PC-9 (cell line): ENCODE data around the gene KRTAP4-4. TPM values are rescaled to one million over a fixed set of nuclear protein-coding genes. Genes with fewer than 3 reads are reported as not detected.
"Not testable (repeated sequence)": the region's sequence is repeated elsewhere in the genome, so short reads cannot be mapped to it uniquely, and the experiment has no call there.

Experiments used
- BruUV-seq: library from RNA; stranded (reverse); fragments of 400-500 nt; replicated peaks from 2 replicates; lab custom pipeline; 2021; lab: Mats Ljungman, UMichigan
- CTCF ChIA-PET: fragments of 300-600 bp; sonication (Branson Sonifier 250); formaldehyde crosslinking; loops from one replicate; lab custom pipeline; 2022; ENCODE audit warnings: antibody characterized with exemption; lab: Charles Lee
- POLR2A ChIA-PET: fragments of 300-600 bp; sonication (Branson Sonifier 250); formaldehyde crosslinking; loops from one replicate; lab custom pipeline; 2022; ENCODE audit warnings: antibody characterized with exemption; ENCODE audit not compliant: unreplicated experiment; lab: Charles Lee
- DNase-seq, 2 experiments: peaks; one replicate each; pipeline versions ENCODE4 v3.0.0 to v3.0.0-alpha.2; 2015 to 2022; ENCODE audit warnings: mixed read lengths in 1 of 2
- H2AFZ ChIP-seq: fragments of 200-600 bp; sonication (generic); 2 replicates; pipeline ENCODE4 v1.8.1; 2017; ENCODE audit warnings: antibody characterized with exemption
- H3F3A ChIP-seq: fragments of 200-600 bp; sonication (generic); 2 replicates; pipeline ENCODE4 v1.8.1; 2017; ENCODE audit warnings: antibody characterized with exemption, mild to moderate bottlenecking, low read depth; ENCODE audit not compliant: insufficient read depth
- H3K27ac ChIP-seq: fragments of 200-600 bp; sonication (generic); 2 replicates; pipeline ENCODE4 v1.6.1; 2016; ENCODE audit warnings: mixed run types
- H3K27me3 ChIP-seq: fragments of 200-600 bp; sonication (generic); 2 replicates; pipeline ENCODE4 v1.6.1; 2016; ENCODE audit warnings: low read depth, mixed run types; ENCODE audit not compliant: insufficient read depth
- H3K36me3 ChIP-seq: fragments of 200-600 bp; sonication (generic); 2 replicates; pipeline ENCODE4 v1.6.1; 2016; ENCODE audit warnings: low read depth, mixed run types
- H3K4me1 ChIP-seq: fragments of 200-600 bp; sonication (generic); replicated peaks from 2 replicates; pipeline ENCODE4 v1.6.1; 2016; ENCODE audit warnings: mixed run types; ENCODE audit not compliant: insufficient read depth
- H3K4me2 ChIP-seq: fragments of 200-600 bp; sonication (generic); 2 replicates; pipeline ENCODE4 v1.6.1; 2017; ENCODE audit warnings: mixed run types
- H3K4me3 ChIP-seq: fragments of 200-600 bp; sonication (generic); 2 replicates; pipeline ENCODE4 v1.6.1; 2016; ENCODE audit warnings: mixed run types
- H3K79me2 ChIP-seq: fragments of 200-600 bp; sonication (generic); 2 replicates; pipeline ENCODE4 v1.6.1; 2017; ENCODE audit warnings: low read depth, mixed run types
- H3K9me2 ChIP-seq: fragments of 200-600 bp; sonication (generic); 2 replicates; pipeline ENCODE4 v1.8.1; 2017; ENCODE audit warnings: mild to moderate bottlenecking; ENCODE audit not compliant: insufficient read depth
- H3K9me3 ChIP-seq: fragments of 200-600 bp; sonication (generic); 2 replicates; pipeline ENCODE4 v1.8.1; 2016; ENCODE audit warnings: low read depth; ENCODE audit not compliant: insufficient read depth
- H4K20me1 ChIP-seq: fragments of 200-600 bp; sonication (generic); 2 replicates; pipeline ENCODE4 v1.8.1; 2017; ENCODE audit not compliant: insufficient read depth
- EZH2 ChIP-seq: fragments of 200-600 bp; sonication (generic); IDR thresholded peaks from 2 replicates; pipeline ENCODE4 v1.8.0; 2017; ENCODE audit warnings: antibody characterized with exemption, low read depth
- intact Hi-C: fragments of 100-400 bp; cut with micrococcal nuclease; formaldehyde crosslinking; loops from one replicate; pipeline ENCODE4 v1.10.0; 2022; ENCODE audit not compliant: unreplicated experiment
- total RNA-seq: library from RNA; stranded (reverse); gene quantifications from 2 replicates; pipeline ENCODE4 v1.2.3, GENCODE V29; 2021
- TF ChIP-seq, protein P1 (sequence below): fragments of 200-600 bp; sonication (generic); conservative IDR thresholded peaks from 2 replicates; pipeline ENCODE4 v1.6.1; 2017; ENCODE audit warnings: mixed run types, antibody characterized with exemption, mild to moderate bottlenecking, moderate library complexity

The KRTAP4-4 gene
- total RNA-seq, 1 experiment from 2014 or later, result not detected

DNA sequence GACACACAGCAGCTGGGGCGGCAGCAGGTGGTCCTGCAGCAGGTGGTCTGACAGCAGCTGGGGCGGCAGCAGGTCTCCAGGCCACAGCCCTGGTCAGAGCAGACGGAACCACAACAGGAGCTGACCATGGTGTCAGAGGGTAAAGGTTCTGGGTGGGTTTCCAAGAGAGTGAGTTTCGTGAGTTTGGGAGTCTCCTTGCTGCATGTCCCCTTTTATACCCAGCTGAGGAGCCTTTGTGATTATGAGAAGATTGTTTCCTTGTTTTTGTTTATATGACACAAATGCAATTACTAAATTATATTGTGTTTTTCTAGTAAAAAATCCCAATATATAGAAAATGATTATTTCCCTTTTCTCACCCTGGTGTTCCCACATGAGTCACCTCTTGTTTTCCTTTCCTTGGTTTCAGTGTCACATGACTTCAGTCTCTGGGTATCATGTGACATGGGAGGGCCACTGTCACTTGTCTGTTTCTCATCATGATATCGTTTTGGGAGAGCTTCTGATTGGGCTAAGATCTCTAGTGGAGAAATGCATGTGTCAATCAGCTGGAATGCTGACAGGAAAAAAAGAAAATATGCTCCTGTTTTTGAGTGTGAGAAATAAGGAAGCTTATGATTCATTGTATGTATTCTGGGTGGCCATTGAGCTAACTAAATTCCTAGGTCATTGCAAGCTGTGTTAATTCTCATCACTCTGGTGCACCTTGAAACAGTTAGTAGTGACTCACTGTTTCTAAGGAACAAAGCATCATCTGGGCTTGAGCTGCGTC, 20.0 kb downstream of the KRTAP4-4 start, which contains the start of gene KRTAP4-6:
Gene KRTAP4-6, minus strand, starts transcription at position 185 of the 772 bp plus-strand sequence. Its CDS starts 57 bp downstream, at position 128.
- H3K9me2 ChIP-seq, result no peaks in the 10 kb centered on the region
- no peaks in the 10 kb centered on the region for H3K79me2 ChIP-seq
- H3K27ac ChIP-seq, result peak within 1 kb of the TSS; percentile 94
- no peak within 1 kb of the TSS for H2AFZ ChIP-seq
- no peak for TF ChIP-seq EZH2
- TF ChIP-seq, protein P1, sequence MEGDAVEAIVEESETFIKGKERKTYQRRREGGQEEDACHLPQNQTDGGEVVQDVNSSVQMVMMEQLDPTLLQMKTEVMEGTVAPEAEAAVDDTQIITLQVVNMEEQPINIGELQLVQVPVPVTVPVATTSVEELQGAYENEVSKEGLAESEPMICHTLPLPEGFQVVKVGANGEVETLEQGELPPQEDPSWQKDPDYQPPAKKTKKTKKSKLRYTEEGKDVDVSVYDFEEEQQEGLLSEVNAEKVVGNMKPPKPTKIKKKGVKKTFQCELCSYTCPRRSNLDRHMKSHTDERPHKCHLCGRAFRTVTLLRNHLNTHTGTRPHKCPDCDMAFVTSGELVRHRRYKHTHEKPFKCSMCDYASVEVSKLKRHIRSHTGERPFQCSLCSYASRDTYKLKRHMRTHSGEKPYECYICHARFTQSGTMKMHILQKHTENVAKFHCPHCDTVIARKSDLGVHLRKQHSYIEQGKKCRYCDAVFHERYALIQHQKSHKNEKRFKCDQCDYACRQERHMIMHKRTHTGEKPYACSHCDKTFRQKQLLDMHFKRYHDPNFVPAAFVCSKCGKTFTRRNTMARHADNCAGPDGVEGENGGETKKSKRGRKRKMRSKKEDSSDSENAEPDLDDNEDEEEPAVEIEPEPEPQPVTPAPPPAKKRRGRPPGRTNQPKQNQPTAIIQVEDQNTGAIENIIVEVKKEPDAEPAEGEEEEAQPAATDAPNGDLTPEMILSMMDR, result no peak
- CTCF ChIA-PET, result interaction anchor here (0.6 to 0.7 kb wide), 2 partner anchors 182 to 409 kb away, joined by 3 to 5 read pairs; no protein-coding TSS in a partner anchor
- intact Hi-C loops, result loop anchor here (1.0 kb wide), 1 partner anchor 225 kb away; no protein-coding TSS in a partner anchor
- no peak within 1 kb of the TSS for H3K4me3 ChIP-seq
- peaks cover 17% of the 10 kb centered on the region for H3K4me1 ChIP-seq
- peak; percentile 24 to 96 for DNase-seq
- H3K9me3 ChIP-seq, result peaks cover 9% of the 10 kb centered on the region
- no peaks in the 10 kb centered on the region for H3K36me3 ChIP-seq
- BruUV-seq, result no TSS peak
- H3K27me3 ChIP-seq, result no peaks in the 10 kb centered on the region
- H4K20me1 ChIP-seq, result no peaks in the 10 kb centered on the region
- POLR2A ChIA-PET, result interaction anchor here (0.7 kb wide), 1 partner anchor 381 kb away, joined by 4 read pairs; no protein-coding TSS in a partner anchor
- H3F3A ChIP-seq, result peaks cover 16% of the 10 kb centered on the region; the same call in 1 of the 2 replicates
- H3K4me2 ChIP-seq, result peak within 1 kb of the TSS; percentile 19; the same call in 1 of the 2 replicates

DNA sequence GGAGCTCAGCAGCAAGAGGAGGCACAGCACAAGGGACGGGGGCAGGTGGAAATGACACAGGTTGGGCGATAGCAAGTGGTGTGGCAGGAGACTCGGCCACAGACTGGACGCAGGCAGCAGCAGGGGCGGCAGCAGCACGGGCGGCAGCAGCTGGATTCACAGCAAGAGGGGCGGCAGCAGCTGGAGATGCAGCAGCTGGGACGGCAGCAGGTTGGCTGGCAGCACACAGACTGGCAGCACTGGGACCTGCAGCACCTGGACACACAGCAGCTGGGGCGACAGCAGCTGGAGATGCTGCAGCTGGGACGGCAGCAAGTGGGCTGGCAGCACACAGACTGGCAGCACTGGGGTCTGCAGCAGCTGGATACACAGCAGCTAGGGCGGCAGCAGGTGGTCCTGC, 20.7 kb downstream of the KRTAP4-4 start:
- H3K4me2 ChIP-seq, BruUV-seq, H2AFZ ChIP-seq, H3K79me2 ChIP-seq, H3K4me3 ChIP-seq, H3K9me2 ChIP-seq, H3K9me3 ChIP-seq, CTCF ChIA-PET, H3K36me3 ChIP-seq, DNase-seq, H3K27me3 ChIP-seq, H4K20me1 ChIP-seq, POLR2A ChIA-PET: not testable (repeated sequence)
- intact Hi-C loops, result loop anchor here (1.0 kb wide), 1 partner anchor 225 kb away; no protein-coding TSS in a partner anchor
- Histone ChIP-seq H3K4me1 (peaks cover 17% of the 10 kb centered on the region), H3F3A (peaks cover 16% of the 10 kb centered on the region; the same call in 1 of the 2 replicates), H3K27ac (peak overlapping the region; percentile 94)

DNA sequence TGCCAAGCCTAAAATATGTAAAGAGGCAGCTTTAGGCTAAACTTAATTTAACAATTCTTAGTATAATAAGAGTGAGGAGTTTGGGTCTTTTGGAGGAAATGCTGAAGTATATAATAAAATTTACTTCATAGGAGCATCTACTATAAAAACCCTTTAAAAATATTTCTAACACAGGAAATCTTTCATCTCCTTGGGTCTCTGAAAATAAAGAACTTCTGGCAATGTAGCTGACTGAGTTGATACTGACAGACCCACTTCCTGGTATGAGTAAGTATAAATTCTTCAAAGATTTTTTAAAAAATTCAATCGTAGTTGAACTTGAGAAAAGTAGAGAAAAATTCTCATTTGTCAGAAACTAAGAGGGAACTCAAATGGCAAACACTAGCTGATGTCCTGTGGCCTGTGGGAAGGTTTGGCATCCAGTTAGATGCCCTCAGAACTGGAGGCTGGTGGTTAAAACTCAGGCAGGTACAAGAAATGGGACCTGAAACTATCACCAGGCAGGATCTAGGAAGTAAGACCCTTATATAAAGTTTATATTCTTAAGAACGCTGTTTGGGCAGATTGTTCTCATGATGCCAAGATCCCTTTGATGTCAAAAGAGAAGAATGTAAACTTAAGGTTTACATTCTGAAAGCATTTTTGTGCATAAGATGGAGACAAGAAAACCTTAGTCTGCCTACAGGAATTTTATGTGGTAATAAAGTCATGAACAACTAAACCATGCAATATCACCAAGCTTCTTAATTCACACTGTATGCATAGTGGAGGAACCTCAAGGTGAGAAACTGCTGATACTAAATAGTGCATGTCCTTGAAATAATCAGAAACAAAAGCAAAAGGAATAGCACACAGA, 26.4 kb downstream of the KRTAP4-4 start:
- Histone ChIP-seq H3K4me1 (peaks cover 21% of the 10 kb centered on the region), H4K20me1 (no peaks in the 10 kb centered on the region), H2AFZ (no peak overlapping the region), H3F3A (peaks cover 18% of the 10 kb centered on the region), H3K4me3 (no peak overlapping the region), H3K27me3 (no peaks in the 10 kb centered on the region), H3K9me2 (no peaks in the 10 kb centered on the region; the same call in 1 of the 2 replicates), H3K4me2 (no peak overlapping the region), H3K9me3 (peaks cover 11% of the 10 kb centered on the region), H3K79me2 (no peaks in the 10 kb centered on the region), H3K36me3 (no peaks in the 10 kb centered on the region), H3K27ac (0 out of 2 replicates have a peak overlapping the region, but pooled peaks have one; percentile 24)
- BruUV-seq, result no TSS peak
- intact Hi-C loops, result loop anchor here (2.0 kb wide), 1 partner anchor 73 kb away; the partner anchor contains the start of gene KRTAP2-3
- no peak for DNase-seq
- CTCF ChIA-PET, result interaction anchor here (0.5 kb wide), 1 partner anchor 519 kb away, joined by 9 read pairs; no protein-coding TSS in a partner anchor
- no peak for TF ChIP-seq EZH2
- TF ChIP-seq, protein P1, result no peak
- POLR2A ChIA-PET, result interaction anchor here (0.5 to 0.7 kb wide), 3 partner anchors 221 to 545 kb away, joined by 3 to 10 read pairs (median 3); no protein-coding TSS in a partner anchor
